ENCODE results near the gene GOT1.
A peak's percentile ranks its signal among the peaks of the same experiment; 100 is the strongest.

Gene GOT1

GRCh38 chr10:99433378-99434020, 3.1 kb upstream of the GOT1 start:
- DNase-seq = no peak

DNA sequence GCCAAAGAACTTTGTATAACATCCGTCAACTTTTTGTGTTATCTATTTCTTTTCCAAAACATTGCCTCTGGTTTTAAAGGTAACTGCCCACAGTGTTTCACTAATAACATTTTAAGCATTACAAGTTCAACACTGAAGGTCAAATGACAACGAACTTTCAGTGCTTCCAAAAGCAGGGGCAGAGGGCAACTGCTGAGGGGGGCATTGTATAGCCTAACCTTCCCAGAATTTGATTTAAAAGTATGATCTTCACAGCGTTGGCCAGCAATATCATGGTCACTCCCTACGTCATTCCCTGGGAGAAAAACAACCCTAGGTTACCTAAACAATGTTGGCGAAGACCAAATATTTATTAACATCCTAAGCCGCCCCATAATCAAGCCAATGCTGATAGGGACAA, 2.5 kb upstream of the GOT1 start:
- no peak for DNase-seq

DNA sequence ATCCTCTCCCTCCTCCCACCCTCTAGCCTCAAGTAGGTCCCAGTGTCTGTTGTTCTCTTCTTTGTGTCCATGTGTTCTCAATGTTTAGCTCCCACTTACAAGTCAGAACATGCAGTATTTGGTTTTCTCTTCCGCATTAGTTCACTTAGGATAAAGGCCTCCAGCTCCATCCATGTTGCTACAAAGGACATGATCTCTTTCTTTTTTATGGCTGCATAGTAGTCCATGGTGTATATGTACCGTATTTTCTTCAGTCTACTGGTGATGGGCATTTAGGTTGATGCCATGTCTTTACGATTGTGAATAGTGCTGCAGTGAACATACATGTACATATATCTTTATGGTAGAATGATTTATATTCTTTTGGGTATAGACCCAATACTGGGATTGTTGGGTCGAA, 1.6 kb upstream of the GOT1 start:
- no peak for DNase-seq

GRCh38 chr10:99431190-99431760, 851 bp upstream of the GOT1 start:
- DNase-seq = peak; percentile 43

GRCh38 chr10:99430116-99430450, 341 bp downstream of the GOT1 start:
- DNase-seq = no peak

GRCh38 chr10:99429517-99430095, 818 bp downstream of the GOT1 start:
- no peak for DNase-seq

DNA sequence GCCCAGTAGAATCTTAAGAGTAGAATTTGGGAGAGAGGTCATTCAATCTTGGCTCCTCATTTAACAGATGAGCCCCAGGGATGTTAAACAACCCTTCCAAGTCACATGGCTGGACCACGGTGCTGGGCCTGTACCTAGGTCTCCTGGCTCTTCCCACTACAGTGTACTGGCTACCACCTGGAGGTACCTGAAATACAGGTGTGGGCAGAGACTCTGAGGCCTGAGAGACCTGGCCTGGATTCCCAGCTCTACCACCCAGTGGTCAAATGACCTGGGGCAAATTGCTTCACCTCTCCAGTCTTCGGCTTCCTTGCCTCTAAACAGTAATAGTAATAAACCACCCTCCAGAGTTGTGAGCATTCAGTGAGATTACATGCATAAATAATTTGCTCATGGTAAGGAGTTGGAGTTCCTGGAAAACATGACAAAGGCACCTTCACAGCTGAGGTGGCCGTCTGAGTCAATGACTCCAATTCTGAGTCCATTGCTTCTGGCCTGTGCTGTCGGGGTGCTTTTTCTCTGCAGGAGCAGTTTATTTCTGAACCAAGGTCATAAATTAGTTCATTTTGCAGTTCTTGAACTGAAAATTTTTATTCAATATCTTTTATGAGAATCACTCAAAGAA, 2.7 kb downstream of the GOT1 start:
- no peak for DNase-seq

DNA sequence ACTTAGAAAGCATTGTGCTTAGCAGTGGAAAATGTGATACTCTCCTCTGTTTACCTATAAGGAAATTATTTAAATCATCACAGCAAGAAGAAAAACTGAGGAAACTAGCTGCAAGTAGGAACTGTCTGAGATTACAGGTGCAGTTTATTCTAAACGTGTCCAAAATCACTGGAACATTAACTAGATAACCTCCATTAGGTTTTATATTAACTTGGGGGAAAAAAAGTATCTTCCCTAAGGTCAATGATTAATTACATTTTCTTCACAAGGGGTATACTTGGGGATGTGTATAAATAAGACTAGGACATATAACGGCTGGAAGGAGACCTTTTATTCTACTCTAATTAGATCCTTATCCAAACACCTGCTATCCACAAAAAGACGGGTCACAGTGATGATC, 3.7 kb downstream of the GOT1 start:
- no peak for DNase-seq

DNA sequence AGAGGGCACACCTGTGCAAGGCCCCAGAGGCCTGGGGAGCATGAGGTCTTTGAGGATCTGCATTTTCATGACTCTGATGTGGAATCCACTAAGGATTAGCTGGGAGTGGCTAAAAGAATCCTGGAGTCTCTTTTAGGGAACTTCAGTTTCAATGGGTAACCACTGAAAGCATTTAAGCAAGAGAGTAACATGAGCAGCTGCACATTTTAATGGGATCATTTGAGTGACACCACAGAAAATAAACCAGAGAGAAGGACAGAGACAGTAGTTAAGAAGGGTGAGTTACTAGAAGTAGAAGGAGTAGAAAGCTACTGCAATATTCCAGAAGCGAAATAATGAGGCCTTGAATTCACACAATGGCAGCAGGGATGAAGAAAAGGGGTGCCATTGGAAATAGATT, 5.2 kb downstream of the GOT1 start:
- no peak for DNase-seq

- no peak for DNase-seq
Measured at GRCh38 chr10:99424656-99425055, 5.8 kb downstream of the GOT1 start.

DNA sequence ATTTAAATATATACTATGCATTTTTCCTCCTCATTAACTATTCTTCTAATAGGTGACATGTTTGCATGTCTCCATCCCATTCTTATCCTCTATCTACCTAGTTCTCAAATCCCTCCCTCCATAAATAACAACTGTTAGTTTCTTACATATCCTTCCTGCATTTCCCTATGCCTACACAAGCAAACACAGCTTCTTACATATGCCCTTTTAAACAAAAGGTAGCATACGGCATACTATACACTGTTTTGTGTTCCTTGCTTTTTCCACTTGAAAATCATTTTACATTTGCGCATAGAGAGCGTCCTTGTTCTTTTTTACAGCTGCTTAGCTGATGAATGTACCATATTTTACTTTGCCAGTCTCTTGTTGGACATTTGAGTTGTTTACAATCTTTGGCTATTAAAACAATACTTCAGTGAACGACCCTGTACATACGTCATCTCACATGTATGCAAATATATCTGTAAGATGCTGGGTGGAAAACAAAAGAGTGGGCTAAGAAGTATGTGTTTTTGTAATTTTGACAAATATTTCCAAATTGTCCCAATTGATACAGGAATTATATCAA, 7.8 kb downstream of the GOT1 start:
- no peak for DNase-seq

DNA sequence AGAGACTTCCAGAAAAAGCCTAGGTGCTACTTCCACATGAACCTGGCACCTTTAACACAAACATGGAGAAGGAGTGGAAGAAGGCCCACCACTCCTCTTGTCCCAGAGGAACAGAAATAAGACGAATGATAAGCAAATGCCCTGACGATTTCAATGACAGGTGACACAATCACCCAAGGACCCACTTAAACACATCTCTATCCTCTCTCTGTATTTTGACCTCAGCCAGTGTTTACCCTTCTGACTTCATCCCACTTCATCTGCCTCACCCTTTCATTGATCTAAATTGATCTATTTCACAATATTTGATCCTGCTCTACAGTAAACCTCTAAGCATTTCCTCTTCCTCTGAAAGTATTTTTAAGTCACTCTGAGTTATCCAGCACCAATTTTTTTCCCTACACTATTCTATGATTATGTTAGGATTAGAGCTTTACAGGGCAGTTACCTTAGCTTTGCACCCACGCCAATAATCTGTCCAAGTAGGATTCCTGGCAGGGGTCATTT, 9.1 kb downstream of the GOT1 start:
- DNase-seq = no peak

GRCh38 chr10:99419688-99420087, 10.7 kb downstream of the GOT1 start:
- no peak for DNase-seq

- DNase-seq = no peak
Measured at GRCh38 chr10:99418910-99419624, 11.4 kb downstream of the GOT1 start.

GRCh38 chr10:99412099-99412498, 18.3 kb downstream of the GOT1 start:
- DNase-seq = no peak

GRCh38 chr10:99411546-99411945, 18.9 kb downstream of the GOT1 start:
- no peak for DNase-seq

DNA sequence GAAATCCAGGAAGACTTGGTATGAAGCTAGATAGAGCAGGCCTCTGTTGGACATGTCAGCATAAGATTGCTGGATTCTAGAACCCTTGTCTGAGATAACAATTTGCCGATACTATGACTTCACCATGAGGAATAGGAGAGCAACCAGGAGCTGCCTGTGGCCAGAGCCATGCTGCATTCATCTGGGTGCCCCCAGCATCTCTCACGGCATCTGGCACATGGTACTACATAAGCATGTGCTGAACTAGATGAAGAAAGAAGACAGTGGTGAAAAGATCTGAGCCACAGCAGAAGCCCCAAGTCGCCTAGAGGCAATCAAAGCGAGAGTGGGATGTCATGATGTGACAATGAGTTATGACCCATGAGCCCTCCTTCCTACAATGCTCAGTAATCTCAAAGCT, 19.5 kb downstream of the GOT1 start:
- no peak for DNase-seq

DNA sequence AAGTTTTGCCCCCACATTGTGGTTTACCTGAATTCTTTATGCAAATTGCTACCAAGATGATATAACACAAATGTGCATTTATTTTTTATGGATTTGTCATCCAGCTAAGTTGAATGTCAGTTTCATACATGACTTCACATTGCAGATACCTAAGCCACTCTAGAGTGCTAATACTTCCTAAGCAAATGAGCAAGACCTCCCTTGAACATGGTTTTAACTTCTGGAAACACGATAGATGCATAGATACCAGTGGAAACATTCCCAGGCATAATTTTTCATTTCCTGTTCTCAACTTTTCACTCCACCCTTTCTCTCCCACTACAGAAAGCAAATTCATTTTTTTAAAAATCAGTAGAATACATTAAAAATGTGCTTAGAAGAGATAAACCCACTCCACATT, 20.3 kb downstream of the GOT1 start:
- no peak for DNase-seq

GRCh38 chr10:99406149-99406548, 24.3 kb downstream of the GOT1 start:
- no peak for DNase-seq

GRCh38 chr10:99403674-99404073, 26.8 kb downstream of the GOT1 start:
- DNase-seq = no peak

GRCh38 chr10:99399664-99400063, 30.8 kb downstream of the GOT1 start:
- DNase-seq = no peak

DNA sequence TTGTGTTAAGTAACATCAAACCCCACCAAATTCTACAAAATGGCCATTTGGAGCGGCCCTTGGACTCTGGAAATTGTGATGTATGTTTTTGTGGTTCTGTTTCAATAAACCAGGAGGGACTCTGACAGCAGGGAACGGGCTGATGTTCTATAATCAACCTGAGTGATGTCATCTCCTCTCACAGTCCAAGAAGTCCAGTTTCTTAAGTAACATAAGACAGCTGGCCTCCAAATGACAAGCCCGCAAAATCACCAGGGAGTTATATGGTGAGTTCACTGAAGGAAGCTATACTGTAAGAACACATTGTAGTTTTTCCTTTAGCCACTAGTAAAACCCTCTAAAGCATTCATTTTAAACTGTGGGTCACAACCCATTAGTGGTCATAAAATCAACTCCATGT, 34.0 kb downstream of the GOT1 start:
- peak; percentile 46 for DNase-seq
